ENCODE results near the gene ELK3. TPM values are rescaled to one million over a fixed set of nuclear protein-coding genes. Genes with fewer than 3 reads are reported as not detected.

Gene ELK3
- total and polyA plus RNA-seq, 2 of the 13 experiments (the other 11 are each of a cell fraction or from before 2014, with no cell fraction given): 2.9 to 3.2 TPM

DNA sequence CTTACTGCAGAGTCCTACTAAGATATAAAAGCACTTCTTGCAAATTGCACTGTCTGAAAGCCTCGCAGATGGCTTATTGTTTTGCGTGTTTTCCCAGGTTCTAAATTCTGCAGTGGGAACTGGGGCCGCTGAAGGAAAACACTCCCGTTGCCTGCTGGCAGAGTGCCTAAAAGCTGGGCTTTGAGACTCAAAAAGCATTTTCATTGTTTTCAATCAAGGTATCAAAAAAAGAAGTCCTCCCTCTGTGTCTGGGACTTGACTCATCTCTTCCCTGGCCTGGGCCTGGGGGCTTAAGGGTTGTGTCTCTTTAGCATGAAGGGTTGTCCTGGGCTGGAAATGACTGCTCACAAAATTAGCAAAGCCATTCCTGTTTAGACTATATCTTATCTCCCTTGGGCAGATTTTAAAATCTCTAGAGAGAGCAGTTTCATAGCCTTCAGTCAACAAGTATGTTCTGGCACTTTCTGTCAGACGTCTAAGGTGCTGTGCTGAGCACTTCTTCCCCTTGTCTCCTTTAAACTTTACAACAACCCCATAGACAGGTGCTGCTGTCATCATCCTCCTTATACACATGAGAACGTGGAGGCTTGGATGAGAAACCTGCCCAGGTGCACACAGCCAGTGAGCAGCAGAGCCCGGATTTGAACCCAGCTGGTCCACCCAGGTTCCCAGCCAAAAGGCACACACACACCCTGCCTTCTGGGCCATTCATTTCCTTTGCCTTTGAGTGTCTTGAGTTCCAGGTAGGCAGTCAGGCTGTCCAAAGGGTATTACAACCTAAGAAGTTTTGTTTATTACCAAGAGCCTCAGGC is 31.1 kb downstream of the ELK3 start:
- peaks cover 38% of the 10 kb centered on the region for H3K4me1 ChIP-seq (ENCODE audit: insufficient read depth, low read length)
- FAIRE-seq: no peak
- no TSS peak for BruUV-seq (replicated peaks)
- no peaks in the 10 kb centered on the region for H3K27me3 ChIP-seq (ENCODE audit: control insufficient read depth in 1 of 2, insufficient read depth in 2 of 2, low read length in 2 of 2)
- no peak for DNase-seq (ENCODE audit: low spot score)
- H4K20me1 ChIP-seq (ENCODE audit: insufficient read depth, low read length): no peaks in the 10 kb centered on the region
- no peaks in the 10 kb centered on the region for H3K79me2 ChIP-seq (ENCODE audit: insufficient read depth, low read length)
- no peak overlapping the region for H3K4me3 ChIP-seq (replicated peaks in 1 of 3; ENCODE audit: insufficient read depth in 1 of 3, low read depth in 2 of 3, low read length in 3 of 3)
- H3K4me2 ChIP-seq (ENCODE audit: low read depth, low read length): peak overlapping the region; percentile 27; the same call in 1 of the 2 replicates
- peak overlapping the region; percentile 51 for H3K27ac ChIP-seq (ENCODE audit: extremely low read length, insufficient read depth, low read length)
- H3K9ac ChIP-seq (ENCODE audit: insufficient read depth, low read depth, low read length): no peak overlapping the region
- POLR2A ChIA-PET: interaction anchor here (1.0 kb wide), 1 partner anchor 175 kb away, joined by 4 read pairs; the partner anchor contains the start of gene CDK17
- H2AFZ ChIP-seq (ENCODE audit: low read length): no peak overlapping the region
- WGBS (ENCODE audit: low lambda C conversion rate): 87% methylated on average over 7 of the region's 7 CpGs
- in situ Hi-C loops (cut with HindIII; ENCODE audit: extremely low pct_ligation_motif_present, low pct_unique_long_range_greater_than_20kb): no loop called here
- TF ChIP-seq PAF1 (CRISPR knock-in tag; IDR thresholded peaks at IDR 0.05) (no peak), ZNF275 (CRISPR knock-in tag; IDR thresholded peaks at IDR 0.05; ENCODE audit: borderline replicate concordance) (no peak)
- CTCF ChIA-PET (ENCODE audit: low intra/inter-chr PET ratio, low total read pairs): no interaction called here
- intact Hi-C loops (cut with micrococcal nuclease; ENCODE audit: unreplicated experiment): no loop called here
- no peaks in the 10 kb centered on the region for H3K9me3 ChIP-seq (ENCODE audit: low read length)
- ATAC-seq: no peak
- H3K36me3 ChIP-seq (replicated peaks in 1 of 2; ENCODE audit: control insufficient read depth in 1 of 2, insufficient read depth in 2 of 2, low read length in 2 of 2): no peaks in the 10 kb centered on the region

DNA sequence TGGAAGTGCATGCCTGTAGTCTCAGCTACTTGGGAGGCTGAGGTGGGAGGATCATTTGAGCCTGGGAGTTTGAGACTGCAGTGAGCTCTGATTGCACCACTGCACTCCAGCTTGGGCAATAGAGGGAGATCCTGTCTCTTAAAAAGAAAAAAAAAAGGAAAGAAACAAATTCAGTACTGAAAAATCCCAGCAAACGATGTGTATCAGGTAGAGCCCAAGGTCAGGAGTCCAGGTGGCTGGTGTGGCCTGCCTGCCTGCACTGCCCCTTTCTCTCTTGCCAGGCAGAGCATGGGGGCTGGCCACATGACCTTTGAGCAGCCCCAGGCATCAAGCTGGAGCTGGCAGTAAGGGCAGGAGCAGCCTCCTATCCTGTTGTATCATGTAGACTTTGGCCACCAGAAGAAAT is 31.8 kb downstream of the ELK3 start:
- H3K9me3 ChIP-seq (ENCODE audit: low read length): no peaks in the 10 kb centered on the region
- no peaks in the 10 kb centered on the region for H4K20me1 ChIP-seq (ENCODE audit: insufficient read depth, low read length)
- peak overlapping the region; percentile 51 for H3K27ac ChIP-seq (ENCODE audit: extremely low read length, insufficient read depth, low read length)
- BruUV-seq (replicated peaks): no TSS peak
- peak; percentile 98 for ATAC-seq
- FAIRE-seq: peak; percentile 49
- peaks cover 35% of the 10 kb centered on the region for H3K4me1 ChIP-seq (ENCODE audit: insufficient read depth, low read length)
- no peaks in the 10 kb centered on the region for H3K27me3 ChIP-seq (ENCODE audit: control insufficient read depth in 1 of 2, insufficient read depth in 2 of 2, low read length in 2 of 2)
- H2AFZ ChIP-seq (ENCODE audit: low read length): no peak overlapping the region
- no peak overlapping the region for H3K4me3 ChIP-seq (replicated peaks in 1 of 3; ENCODE audit: insufficient read depth in 1 of 3, low read depth in 2 of 3, low read length in 3 of 3)
- no peak overlapping the region for H3K9ac ChIP-seq (ENCODE audit: insufficient read depth, low read depth, low read length)
- intact Hi-C loops (cut with micrococcal nuclease; ENCODE audit: unreplicated experiment) (loop anchor here (2.0 kb wide), 1 partner anchor 175 kb away; the partner anchor contains the start of gene CDK17), in situ Hi-C loops (cut with HindIII; ENCODE audit: extremely low pct_ligation_motif_present, low pct_unique_long_range_greater_than_20kb) (no loop called here)
- peak; percentile 84 for DNase-seq (ENCODE audit: low spot score)
- ChIA-PET POLR2A (interaction anchor here (1.0 kb wide), 1 partner anchor 175 kb away, joined by 4 read pairs; the partner anchor contains the start of gene CDK17), CTCF (ENCODE audit: low intra/inter-chr PET ratio, low total read pairs) (no interaction called here)
- H3K79me2 ChIP-seq (ENCODE audit: insufficient read depth, low read length): no peaks in the 10 kb centered on the region
- WGBS (ENCODE audit: low lambda C conversion rate): 0% methylated on average over 1 of the region's 1 CpG
- H3K36me3 ChIP-seq (replicated peaks in 1 of 2; ENCODE audit: control insufficient read depth in 1 of 2, insufficient read depth in 2 of 2, low read length in 2 of 2): no peaks in the 10 kb centered on the region
- peak overlapping the region; percentile 27; the same call in 1 of the 2 replicates for H3K4me2 ChIP-seq (ENCODE audit: low read depth, low read length)
- no peak for TF ChIP-seq ZNF678 (CRISPR knock-in tag; IDR thresholded peaks at IDR 0.05)
- no peak; the same call in 1 of the 2 replicates for TF ChIP-seq RBAK (CRISPR knock-in tag; IDR thresholded peaks at IDR 0.05)
- TF ChIP-seq LBX2 (CRISPR knock-in tag; IDR thresholded peaks at IDR 0.05; ENCODE audit: borderline replicate concordance): no peak
- TF ChIP-seq TGIF2 (CRISPR knock-in tag; IDR thresholded peaks at IDR 0.05): no peak
- no peak for TF ChIP-seq NFKBIZ (CRISPR knock-in tag; IDR thresholded peaks at IDR 0.05)
- TF ChIP-seq DMTF1 (CRISPR knock-in tag; IDR thresholded peaks at IDR 0.05): no peak

Measured in HepG2 (cell line).